NB4 (cell line): Measurements from ENCODE around the gene SLC22A31.

Experiments used
- CTCF ChIP-seq: IDR thresholded peaks from one replicate; pipeline ENCODE4 v1.5.1; 2012; ENCODE audit warnings: low read depth, low read length
- MYC ChIP-seq: IDR thresholded peaks from 2 replicates; pipeline ENCODE4 v1.6.1; 2011; ENCODE audit warnings: low read depth, low read length
- POLR2A ChIP-seq: IDR thresholded peaks from 2 replicates; pipeline ENCODE4 v1.6.1; 2011; ENCODE audit warnings: mild to moderate bottlenecking; ENCODE audit not compliant: insufficient read length; ENCODE audit errors: extremely low read depth

- TF ChIP-seq CTCF (no peak), POLR2A (no peak), MYC (no peak)
Measured at GRCh38 chr16:89172171-89172527, 28.2 kb downstream of the SLC22A31 start.
